H9 (cell line): ENCODE results near the gene YEATS4. TPM values are rescaled to one million over a fixed set of nuclear protein-coding genes. Genes with fewer than 3 reads are reported as not detected.

ENCODE experiments used
- DNase-seq: peaks from one replicate; pipeline ENCODE4 v3.0.0-alpha.2; 2017
- H2AFZ ChIP-seq: one replicate; pipeline ENCODE4 v1.6.1; 2013; ENCODE audit warnings: mild to moderate bottlenecking, low read length, control low read depth, moderate library complexity
- H2AK5ac ChIP-seq: 2 replicates; pipeline ENCODE4 v1.6.1; 2013; ENCODE audit warnings: low read length, control low read depth, mixed read lengths; ENCODE audit not compliant: insufficient read length
- H2BK120ac ChIP-seq: one replicate; pipeline ENCODE4 v1.6.1; 2013; ENCODE audit warnings: low read depth, mild to moderate bottlenecking, low read length, control low read depth, inconsistent platforms; ENCODE audit not compliant: poor library complexity, severe bottlenecking
- H2BK12ac ChIP-seq: 2 replicates; pipeline ENCODE4 v1.6.1; 2013; ENCODE audit warnings: low read length, control low read depth, mixed read lengths, low read depth; ENCODE audit not compliant: insufficient read length
- H2BK15ac ChIP-seq: 2 replicates; pipeline ENCODE4 v1.6.1; 2013; ENCODE audit warnings: low read depth, low read length, control low read depth
- H2BK20ac ChIP-seq: one replicate; pipeline ENCODE4 v1.6.1; 2013; ENCODE audit warnings: low read depth, mild to moderate bottlenecking, low read length, control low read depth, inconsistent platforms; ENCODE audit not compliant: poor library complexity, severe bottlenecking
- H2BK5ac ChIP-seq: 2 replicates; pipeline ENCODE4 v1.6.1; 2013; ENCODE audit warnings: low read length, control low read depth, mixed read lengths; ENCODE audit not compliant: insufficient read length
- H3K14ac ChIP-seq: 2 replicates; pipeline ENCODE4 v1.6.1; 2013; ENCODE audit warnings: low read length, control low read depth; ENCODE audit not compliant: insufficient read depth
- H3K18ac ChIP-seq: 2 replicates; pipeline ENCODE4 v1.6.1; 2013; ENCODE audit warnings: low read depth, mild to moderate bottlenecking, mixed read lengths, low read length, control low read depth; ENCODE audit not compliant: insufficient read length
- H3K23ac ChIP-seq: 2 replicates; pipeline ENCODE4 v1.6.1; 2013; ENCODE audit warnings: low read length, control low read depth, mixed read lengths, low read depth; ENCODE audit not compliant: insufficient read length
- H3K23me2 ChIP-seq: 2 replicates; pipeline ENCODE4 v1.6.1; 2013; ENCODE audit warnings: low read depth, mild to moderate bottlenecking, mixed read lengths, low read length, control low read depth; ENCODE audit not compliant: insufficient read length, poor library complexity, severe bottlenecking
- H3K27ac ChIP-seq: 2 replicates; pipeline ENCODE4 v1.5.1; 2013; ENCODE audit warnings: low read length, control low read depth, mixed read lengths, low read depth; ENCODE audit not compliant: insufficient read length
- H3K27me3 ChIP-seq: 2 replicates; pipeline ENCODE4 v1.6.1; 2013; ENCODE audit warnings: low read length, control low read depth, inconsistent platforms; ENCODE audit not compliant: insufficient read depth
- H3K4ac ChIP-seq: 2 replicates; pipeline ENCODE4 v1.6.1; 2013; ENCODE audit warnings: low read depth, mild to moderate bottlenecking, control low read depth, inconsistent platforms, low read length, moderate library complexity
- H3K4me1 ChIP-seq: 2 replicates; pipeline ENCODE4 v1.6.1; 2013; ENCODE audit warnings: low read length, control low read depth, inconsistent platforms; ENCODE audit not compliant: insufficient read depth
- H3K4me2 ChIP-seq: 2 replicates; pipeline ENCODE4 v1.6.1; 2013; ENCODE audit warnings: low read length, control low read depth, mixed read lengths; ENCODE audit not compliant: insufficient read length, insufficient read depth
- H3K56ac ChIP-seq: 2 replicates; pipeline ENCODE4 v1.6.1; 2013; ENCODE audit warnings: low read depth, mild to moderate bottlenecking, mixed read lengths, low read length, control low read depth; ENCODE audit not compliant: insufficient read length
- H3K79me1 ChIP-seq: 2 replicates; pipeline ENCODE4 v1.6.1; 2013; ENCODE audit warnings: low read depth, mild to moderate bottlenecking, moderate library complexity, low read length, control low read depth, inconsistent platforms; ENCODE audit not compliant: insufficient read depth, poor library complexity, severe bottlenecking
- H3K79me2 ChIP-seq: 2 replicates; pipeline ENCODE4 v1.6.1; 2013; ENCODE audit warnings: low read length, control low read depth, inconsistent platforms; ENCODE audit not compliant: insufficient read depth
- H3K9ac ChIP-seq: 2 replicates; pipeline ENCODE4 v1.6.1; 2013; ENCODE audit warnings: low read length, control low read depth, mixed read lengths; ENCODE audit not compliant: insufficient read length; ENCODE audit errors: extremely low read depth
- H3K9me3 ChIP-seq: one replicate; pipeline ENCODE4 v1.6.1; 2013; ENCODE audit warnings: low read depth, low read length, inconsistent platforms; ENCODE audit not compliant: control insufficient read depth
- H3T11ph ChIP-seq: one replicate; pipeline ENCODE4 v1.6.1; 2013; ENCODE audit warnings: mild to moderate bottlenecking, low read length, control low read depth, inconsistent platforms
- H4K20me1 ChIP-seq: one replicate; pipeline ENCODE4 v1.6.1; 2013; ENCODE audit not compliant: control insufficient read depth, insufficient read length, insufficient read depth
- H4K5ac ChIP-seq: 2 replicates; pipeline ENCODE4 v1.6.1; 2013; ENCODE audit warnings: low read depth, mild to moderate bottlenecking, mixed read lengths, low read length, control low read depth; ENCODE audit not compliant: insufficient read length
- H4K8ac ChIP-seq: replicated peaks from 2 replicates; pipeline ENCODE4 v1.6.1; 2013; ENCODE audit warnings: low read length, control low read depth, mixed read lengths, low read depth; ENCODE audit not compliant: insufficient read length
- H4K91ac ChIP-seq: 2 replicates; pipeline ENCODE4 v1.6.1; 2013; ENCODE audit warnings: low read depth, mild to moderate bottlenecking, moderate library complexity, mixed read lengths, low read length, control low read depth; ENCODE audit not compliant: insufficient read length
- H3K27ac Mint-ChIP-seq, 3 experiments: 2 replicates in 2 of 3; 3 replicates in 1 of 3; pipeline ENCODE4 v1.8.0; 2020 to 2021; ENCODE audit warnings: mixed read lengths in 3 of 3, mild to moderate bottlenecking in 1 of 3, moderate library complexity in 1 of 3
- H3K27me3 Mint-ChIP-seq: 2 replicates; pipeline ENCODE4 v1.8.0; 2021; ENCODE audit warnings: low read depth, mild to moderate bottlenecking, moderate library complexity, mixed read lengths
- H3K36me3 Mint-ChIP-seq, 3 experiments: 2 replicates in 2 of 3; 3 replicates in 1 of 3; pipeline ENCODE4 v1.8.0; 2020 to 2021; ENCODE audit warnings: low read depth in 3 of 3, mixed read lengths in 3 of 3; ENCODE audit not compliant: insufficient read depth in 1 of 3
- H3K4me1 Mint-ChIP-seq, 2 experiments: 2 replicates each; pipeline ENCODE4 v1.8.0; 2020; ENCODE audit warnings: mixed read lengths in 2 of 2
- H3K4me3 Mint-ChIP-seq, 2 experiments: 2 replicates in 1 of 2; 3 replicates in 1 of 2; pipeline ENCODE4 v1.8.0; 2020 to 2021; ENCODE audit warnings: mild to moderate bottlenecking in 2 of 2, mixed read lengths in 2 of 2, moderate library complexity in 1 of 2
- H3K9me3 Mint-ChIP-seq, 2 experiments: 2 replicates in 1 of 2; 3 replicates in 1 of 2; pipeline ENCODE4 v1.8.0; 2020; ENCODE audit warnings: mild to moderate bottlenecking in 2 of 2, mixed read lengths in 2 of 2, moderate library complexity in 1 of 2
- WGBS: extraction: QIAGEN DNeasy Blood & Tissue Kit; methylation state at CpG from one replicate; pipeline ENCODE4 v1.1.7; 2013; ENCODE audit warnings: missing lambda C conversion rate, low lambda C conversion rate, mixed read lengths; ENCODE audit not compliant: insufficient read length; ENCODE audit errors: extremely low coverage; 5-methylcytosine and 5-hydroxymethylcytosine counted together
- total RNA-seq: library from RNA; stranded (reverse); gene quantifications from 2 replicates; pipeline ENCODE4 v1.2.1, GENCODE V29; 2021
- TF ChIP-seq, protein P1 (sequence below): fragments of 200-600 bp; sonication (generic); conservative IDR thresholded peaks from 3 replicates; pipeline ENCODE4 v1.8.0; 2021; ENCODE audit warnings: antibody characterized with exemption, mild to moderate bottlenecking

The YEATS4 gene
- total RNA-seq, 1 experiment from 2014 or later: 35.6 TPM

DNA sequence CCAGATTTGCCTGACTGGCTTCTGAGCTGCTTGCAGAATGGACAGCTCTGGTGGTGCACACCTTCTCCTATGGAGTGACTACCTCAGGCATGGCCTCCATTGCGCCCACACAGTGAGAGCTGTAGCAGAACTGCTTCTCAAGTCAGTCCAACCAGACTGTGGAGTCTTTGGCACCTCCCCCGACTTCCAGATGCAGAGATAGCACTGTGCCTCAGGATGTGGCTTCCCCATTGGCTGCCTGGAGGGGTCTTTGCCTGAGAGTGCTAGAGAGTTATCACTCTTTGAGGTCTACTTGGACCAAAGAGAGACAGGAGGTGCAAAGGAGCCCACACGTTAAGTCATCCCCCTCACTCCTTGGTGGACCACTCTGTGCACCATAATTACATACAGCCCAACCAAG is 65.9 kb downstream of the YEATS4 start:
- Histone ChIP-seq H3K56ac (no peak overlapping the region), H3K18ac (no peak overlapping the region), H4K5ac (no peak overlapping the region), H3K4ac (no peak overlapping the region), H2BK5ac (no peak overlapping the region), H2BK120ac (no peak overlapping the region), H3K27ac (no peak overlapping the region), H3K23me2 (no peaks in the 10 kb centered on the region), H3K79me2 (no peaks in the 10 kb centered on the region), H3K27me3 (no peaks in the 10 kb centered on the region), H4K20me1 (peaks cover 2% of the 10 kb centered on the region), H4K8ac (no peak overlapping the region), H3T11ph (no peak overlapping the region), H3K4me1 (no peaks in the 10 kb centered on the region; the same call in 1 of the 2 replicates), H3K9me3 (no peaks in the 10 kb centered on the region), H3K23ac (no peak overlapping the region), H2AFZ (no peak overlapping the region), H3K79me1 (no peaks in the 10 kb centered on the region), H2BK15ac (no peak overlapping the region), H2AK5ac (no peak overlapping the region), H3K4me2 (no peak overlapping the region), H3K14ac (no peak overlapping the region), H2BK20ac (no peak overlapping the region), H2BK12ac (no peak overlapping the region), H4K91ac (no peak overlapping the region), H3K9ac (no peak overlapping the region)
- no peaks in the 10 kb centered on the region for H3K27me3 Mint-ChIP-seq
- no peaks in the 10 kb centered on the region for H3K9me3 Mint-ChIP-seq
- no peak overlapping the region for H3K4me3 Mint-ChIP-seq
- WGBS: no CpG with 5 or more reads among the region's 3 CpGs
- no peak for DNase-seq
- peak overlapping the region in 2 of 3 experiments; percentile 19 to 56; a peak in 3 of 7 replicates for H3K27ac Mint-ChIP-seq
- TF ChIP-seq, protein P1, sequence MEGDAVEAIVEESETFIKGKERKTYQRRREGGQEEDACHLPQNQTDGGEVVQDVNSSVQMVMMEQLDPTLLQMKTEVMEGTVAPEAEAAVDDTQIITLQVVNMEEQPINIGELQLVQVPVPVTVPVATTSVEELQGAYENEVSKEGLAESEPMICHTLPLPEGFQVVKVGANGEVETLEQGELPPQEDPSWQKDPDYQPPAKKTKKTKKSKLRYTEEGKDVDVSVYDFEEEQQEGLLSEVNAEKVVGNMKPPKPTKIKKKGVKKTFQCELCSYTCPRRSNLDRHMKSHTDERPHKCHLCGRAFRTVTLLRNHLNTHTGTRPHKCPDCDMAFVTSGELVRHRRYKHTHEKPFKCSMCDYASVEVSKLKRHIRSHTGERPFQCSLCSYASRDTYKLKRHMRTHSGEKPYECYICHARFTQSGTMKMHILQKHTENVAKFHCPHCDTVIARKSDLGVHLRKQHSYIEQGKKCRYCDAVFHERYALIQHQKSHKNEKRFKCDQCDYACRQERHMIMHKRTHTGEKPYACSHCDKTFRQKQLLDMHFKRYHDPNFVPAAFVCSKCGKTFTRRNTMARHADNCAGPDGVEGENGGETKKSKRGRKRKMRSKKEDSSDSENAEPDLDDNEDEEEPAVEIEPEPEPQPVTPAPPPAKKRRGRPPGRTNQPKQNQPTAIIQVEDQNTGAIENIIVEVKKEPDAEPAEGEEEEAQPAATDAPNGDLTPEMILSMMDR: no peak
- H3K4me1 Mint-ChIP-seq: 0 out of 4 replicates have a peak, but pooled peaks cover 0 to 3% of the 10 kb centered on the region in 2 experiments
- no peaks in the 10 kb centered on the region for H3K36me3 Mint-ChIP-seq
